K562 (cell line): ENCODE data around the gene IDH1. TPM values are rescaled to one million over a fixed set of nuclear protein-coding genes. Genes with fewer than 3 reads are reported as not detected.

Experiments
- ATAC-seq: fragments of 200-7000 bp; cut with Tn5 transposase; 3 replicates; pipeline ENCODE4 v1.9.1; 2020; ENCODE audit warnings: moderate library complexity
- BruUV-seq: library from RNA; stranded (reverse); fragments of 400-500 nt; replicated peaks from 2 replicates; lab custom pipeline; 2021; lab: Mats Ljungman, UMichigan
- CTCF ChIA-PET: fragments of 300-600 bp; formaldehyde crosslinking; extraction: SDS; loops from one replicate; lab custom pipeline; 2021; ENCODE audit warnings: low intra/inter-chr PET ratio; lab: Yijun Ruan, JAX
- POLR2A ChIA-PET: fragments of 300-600, 350-650 bp; sonication (Branson Sonifier 250); formaldehyde crosslinking; extraction: SDS; loops from one replicate; lab custom pipeline; 2021; ENCODE audit warnings: antibody characterized with exemption, inconsistent platforms; lab: Yijun Ruan, JAX
- DNase-seq, 4 experiments: peaks; one replicate each; pipeline versions ENCODE4 v3.0.0 to v3.0.0-alpha.2; 2011 to 2018; ENCODE audit warnings: low spot score in 3 of 4, mixed read lengths in 3 of 4; ENCODE audit errors: extremely low read depth in 1 of 4
- FAIRE-seq: peaks from 2 replicates; lab custom pipeline; 2011; peaks lifted over from hg19 to GRCh38; lab: Jason Lieb, UNC
- H2AFZ ChIP-seq: 2 replicates; pipeline ENCODE4 v1.6.0; 2011; ENCODE audit warnings: low read depth, low read length, control low read depth, inconsistent platforms
- H3K27ac ChIP-seq: fragments of 200-600 bp; 3 replicates; pipeline ENCODE4 v1.8.0; 2011; ENCODE audit warnings: low read depth, mild to moderate bottlenecking, control low read depth, inconsistent platforms, low read length, moderate library complexity, mixed read lengths; ENCODE audit errors: extremely low read depth
- H3K27me3 ChIP-seq, 2 experiments: fragments of 300-600 bp in 1 of 2; 2 replicates in 1 of 2; 3 replicates in 1 of 2; pipeline versions ENCODE4 v1.6.0 to v1.8.0; 2011; ENCODE audit warnings: inconsistent platforms in 2 of 2, low read length in 2 of 2, mild to moderate bottlenecking in 1 of 2, mixed read lengths in 1 of 2, moderate library complexity in 1 of 2; ENCODE audit not compliant: control insufficient read depth in 2 of 2, insufficient read depth in 2 of 2
- H3K36me3 ChIP-seq: fragments of 300-600 bp; 3 replicates; pipeline ENCODE4 v1.8.0; 2011; ENCODE audit warnings: mild to moderate bottlenecking, low read length, inconsistent platforms; ENCODE audit not compliant: control insufficient read depth, insufficient read depth
- H3K4me1 ChIP-seq, 2 experiments: fragments of 200-600 bp in 1 of 2; replicated peaks in 1 of 2; 2 replicates in 1 of 2; 3 replicates in 1 of 2; pipeline versions ENCODE4 v1.5.1 to v1.8.0; 2011; ENCODE audit warnings: inconsistent platforms in 2 of 2, low read length in 2 of 2, mild to moderate bottlenecking in 1 of 2, mixed read lengths in 1 of 2, moderate library complexity in 1 of 2; ENCODE audit not compliant: control insufficient read depth in 2 of 2, insufficient read depth in 2 of 2
- H3K4me2 ChIP-seq: 2 replicates; pipeline ENCODE4 v1.6.1; 2011; ENCODE audit warnings: low read length, control low read depth, inconsistent platforms, mixed read lengths; ENCODE audit not compliant: insufficient read depth
- H3K4me3 ChIP-seq: fragments of 200-600 bp; sonication (generic), shearing (Covaris generic); 2 replicates; pipeline ENCODE4 v1.5.1; 2016; ENCODE audit warnings: control low read depth, inconsistent platforms
- H3K79me2 ChIP-seq: fragments of 200-600 bp; 3 replicates; pipeline ENCODE4 v1.8.0; 2011; ENCODE audit warnings: low read length, inconsistent platforms; ENCODE audit not compliant: control insufficient read depth, insufficient read depth
- H3K9ac ChIP-seq, 2 experiments: 2 replicates each; pipeline versions ENCODE4 v1.6.0 to v1.6.1; 2011; ENCODE audit warnings: low read depth in 2 of 2, low read length in 2 of 2, control low read depth in 1 of 2, inconsistent platforms in 1 of 2, mild to moderate bottlenecking in 1 of 2, mixed read lengths in 1 of 2; ENCODE audit not compliant: insufficient read depth in 1 of 2
- H3K9me1 ChIP-seq: one replicate; pipeline ENCODE4 v1.6.0; 2011; ENCODE audit warnings: inconsistent platforms, mild to moderate bottlenecking, low read length, moderate library complexity; ENCODE audit not compliant: control insufficient read depth, insufficient read depth
- H3K9me3 ChIP-seq: replicated peaks from 2 replicates; pipeline ENCODE4 v1.5.1; 2011; ENCODE audit warnings: low read depth, low read length, inconsistent platforms; ENCODE audit not compliant: control insufficient read depth, insufficient read depth
- H4K20me1 ChIP-seq: replicated peaks from 2 replicates; pipeline ENCODE4 v1.6.1; 2011; ENCODE audit warnings: low read length, inconsistent platforms, mixed read lengths; ENCODE audit not compliant: control insufficient read depth, insufficient read depth
- HDAC8 ChIP-seq: fragments of 450-650 bp; IDR thresholded peaks from 2 replicates; pipeline ENCODE4 v1.6.1; 2016; ENCODE audit warnings: mild to moderate bottlenecking, missing genetic modification characterization, moderate library complexity, missing compliant biosample characterization
- IFI16 ChIP-seq: fragments of 250-450 bp; sonication (Bioruptor Pico); IDR thresholded peaks from 2 replicates; pipeline ENCODE4 v2.1.2; 2022; ENCODE audit warnings: mild to moderate bottlenecking, inconsistent platforms
- KHSRP ChIP-seq: fragments of 450-650 bp; IDR thresholded peaks from 2 replicates; pipeline ENCODE4 v1.6.1; 2017
- RBFOX2 ChIP-seq: fragments of 200-400 bp; formaldehyde crosslinking; IDR thresholded peaks from 2 replicates; pipeline ENCODE4 v1.6.1; 2017; ENCODE audit warnings: low read depth, mild to moderate bottlenecking, low read length, moderate library complexity
- TAL1 ChIP-seq: fragments of 450-650 bp; IDR thresholded peaks from 2 replicates; pipeline ENCODE4 v1.6.1; 2016; ENCODE audit warnings: mild to moderate bottlenecking
- ZFPM2 ChIP-seq: fragments of 250-450 bp; sonication (Bioruptor Pico); IDR thresholded peaks from 2 replicates; pipeline ENCODE4 v1.5.1; 2022; ENCODE audit warnings: mild to moderate bottlenecking
- ZKSCAN8 ChIP-seq: fragments of 200-800 bp; sonication (Bioruptor generic); IDR thresholded peaks from 2 replicates; pipeline ENCODE4 v1.6.1; 2016; ENCODE audit warnings: missing genetic modification characterization, missing compliant biosample characterization
- ZNF583 ChIP-seq: fragments of 250-450 bp; sonication (Bioruptor Pico); IDR thresholded peaks from 2 replicates; pipeline ENCODE4 v1.4.0; 2020
- WGBS: fragments of 100-300 bp; shearing (Covaris generic); methylation state at CpG from one replicate; pipeline ENCODE4 v1.1.6; 2016; ENCODE audit warnings: low coverage, mixed read lengths; ENCODE audit not compliant: insufficient coverage; ENCODE audit errors: missing lambda C conversion rate; 5-methylcytosine and 5-hydroxymethylcytosine counted together
- in situ Hi-C: fragments of 300-500 bp; cut with MboI; formaldehyde crosslinking; loops from 4 replicates; pipeline ENCODE4 v1.15.0; 2018; ENCODE audit warnings: inconsistent platforms, mixed read lengths
- intact Hi-C: fragments of 100-400 bp; cut with micrococcal nuclease; formaldehyde crosslinking; loops from 2 replicates; pipeline ENCODE4 v1.14.2; 2022
- polyA plus RNA-seq, 8 experiments: library from polyadenylated mRNA; depleted of rRNA in 4 of 8; stranded (reverse) in 5 of 8; unstranded in 3 of 8; fragments of >200 nt; fragmentation: Nextera tagmentation in 2 of 8; fragmentation: Illumina TruSeq in 1 of 8; extraction: Ambion mirVana in 2 of 8; extraction: Trizol in 1 of 8; gene quantifications; 2 replicates each; pipeline versions ENCODE4 v1.2.1 to v1.2.3, GENCODE V29; 2011 to 2014; ENCODE audit warnings: inconsistent platforms in 1 of 8, missing spikeins in 1 of 8
- total RNA-seq, 7 experiments: library from RNA; depleted of rRNA in 6 of 7; stranded (reverse); fragments of >200 nt in 6 of 7; fragmentation: Illumina TruSeq in 2 of 7; extraction: Trizol in 2 of 7; gene quantifications; 2 replicates each; pipeline versions ENCODE4 v1.2.1 to v1.2.3, GENCODE V29; 2011 to 2021; ENCODE audit warnings: low replicate concordance in 1 of 7
- TF ChIP-seq, protein P1 (sequence below), 2 experiments: fragments of 450-650 bp; IDR thresholded peaks; 2 replicates each; pipeline ENCODE4 v1.6.1; 2016; ENCODE audit warnings: mild to moderate bottlenecking in 2 of 2, borderline replicate concordance in 1 of 2, low read depth in 1 of 2, moderate library complexity in 1 of 2

IDH1 gene
- total and polyA plus RNA-seq, 9 of the 15 experiments (the other 6 are each of a cell fraction or from before 2014, with no cell fraction given): 61.9 to 194 (median 101) TPM

DNA sequence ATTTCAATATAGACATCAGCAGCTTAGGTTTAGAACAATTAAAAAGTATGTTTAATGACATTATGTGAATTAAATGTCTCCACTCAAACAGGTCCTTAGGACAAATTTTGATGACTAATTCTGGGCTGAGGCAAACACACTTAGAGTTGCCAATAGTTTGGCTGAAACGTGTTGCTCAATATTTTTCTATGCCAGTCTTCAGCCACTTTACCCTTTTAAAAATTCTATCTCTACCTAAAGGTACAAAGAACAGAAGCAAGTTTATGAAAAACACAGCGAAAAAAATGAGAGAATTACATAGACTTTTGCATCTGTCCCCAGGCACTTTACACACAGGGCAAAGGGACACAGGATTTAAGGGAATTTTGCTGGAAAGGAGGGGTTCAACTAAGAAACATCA lies 4.5 kb downstream of the IDH1 start:
- no peak overlapping the region for H3K4me3 ChIP-seq
- H3K9me3 ChIP-seq: no peaks in the 10 kb centered on the region
- whole genome bisulfite sequencing: 69% methylated on average over 2 of the region's 2 CpGs
- peaks cover 39% of the 10 kb centered on the region for H3K79me2 ChIP-seq
- H2AFZ ChIP-seq: no peak overlapping the region
- no peaks in the 10 kb centered on the region for H3K27me3 ChIP-seq
- no peaks in the 10 kb centered on the region for H3K9me1 ChIP-seq
- H4K20me1 ChIP-seq: no peaks in the 10 kb centered on the region
- H3K4me2 ChIP-seq: no peak overlapping the region
- TF ChIP-seq RBFOX2: peak; percentile 44
- no peak for TF ChIP-seq TAL1
- in situ Hi-C loops (no loop called here), intact Hi-C loops (no loop called here)
- ChIA-PET CTCF (no interaction called here), POLR2A (no interaction called here)
- H3K9ac ChIP-seq: no peak overlapping the region
- H3K27ac ChIP-seq: no peak overlapping the region
- BruUV-seq: no TSS peak
- DNase-seq (no peak), ATAC-seq (no peak), FAIRE-seq (no peak)
- peaks cover 83% of the 10 kb centered on the region; the same call in 2 of the 3 replicates for H3K36me3 ChIP-seq
- H3K4me1 ChIP-seq: peaks cover 8 to 10% of the 10 kb centered on the region in 2 experiments; a peak in 3 of 5 replicates

DNA sequence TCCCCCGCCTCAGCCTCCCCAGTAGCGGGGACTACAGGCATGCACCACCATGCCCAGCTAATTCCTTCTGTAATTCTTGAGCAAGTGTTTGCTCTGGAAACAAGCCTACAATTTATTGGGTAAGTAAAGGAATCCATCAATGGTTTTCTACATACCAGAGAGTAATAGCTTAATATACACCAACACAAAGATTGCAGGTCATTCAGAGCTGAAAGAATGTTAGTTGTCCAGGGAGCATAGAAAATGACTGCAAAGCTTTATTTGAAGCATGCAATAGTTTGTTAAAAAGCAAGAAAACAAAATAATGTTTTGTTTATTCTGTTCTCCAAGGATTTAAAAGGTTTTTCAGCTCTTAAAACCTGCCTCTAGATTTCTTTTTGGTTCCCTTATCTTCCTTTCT lies 5.6 kb downstream of the IDH1 start:
- no peak for DNase-seq
- WGBS: 100% methylated on average over 2 of the region's 2 CpGs
- H3K79me2 ChIP-seq: peaks cover 34% of the 10 kb centered on the region
- no peaks in the 10 kb centered on the region for H3K9me3 ChIP-seq
- ChIA-PET POLR2A (no interaction called here), CTCF (no interaction called here)
- H3K4me1 ChIP-seq: peaks cover 5 to 8% of the 10 kb centered on the region in 2 experiments; a peak in 3 of 5 replicates
- no peak overlapping the region for H3K4me3 ChIP-seq
- no peak overlapping the region for H2AFZ ChIP-seq
- H3K9ac ChIP-seq: no peak overlapping the region
- no peak for ATAC-seq
- H4K20me1 ChIP-seq: no peaks in the 10 kb centered on the region
- no peak for FAIRE-seq
- in situ Hi-C loops: no loop called here
- intact Hi-C loops: no loop called here
- BruUV-seq: no TSS peak
- no peak overlapping the region for H3K27ac ChIP-seq
- no peaks in the 10 kb centered on the region for H3K27me3 ChIP-seq
- H3K9me1 ChIP-seq: no peaks in the 10 kb centered on the region
- peaks cover 93% of the 10 kb centered on the region; the same call in 2 of the 3 replicates for H3K36me3 ChIP-seq
- H3K4me2 ChIP-seq: no peak overlapping the region
- TF ChIP-seq KHSRP: no peak
- no peak for TF ChIP-seq HDAC8 (tag)
- TF ChIP-seq ZNF583: no peak
- TF ChIP-seq ZKSCAN8 (CRISPR knock-in tag): no peak
- TF ChIP-seq ZFPM2 (CRISPR knock-in tag): no peak
- TF ChIP-seq RBFOX2: no peak
- TF ChIP-seq, protein P1, sequence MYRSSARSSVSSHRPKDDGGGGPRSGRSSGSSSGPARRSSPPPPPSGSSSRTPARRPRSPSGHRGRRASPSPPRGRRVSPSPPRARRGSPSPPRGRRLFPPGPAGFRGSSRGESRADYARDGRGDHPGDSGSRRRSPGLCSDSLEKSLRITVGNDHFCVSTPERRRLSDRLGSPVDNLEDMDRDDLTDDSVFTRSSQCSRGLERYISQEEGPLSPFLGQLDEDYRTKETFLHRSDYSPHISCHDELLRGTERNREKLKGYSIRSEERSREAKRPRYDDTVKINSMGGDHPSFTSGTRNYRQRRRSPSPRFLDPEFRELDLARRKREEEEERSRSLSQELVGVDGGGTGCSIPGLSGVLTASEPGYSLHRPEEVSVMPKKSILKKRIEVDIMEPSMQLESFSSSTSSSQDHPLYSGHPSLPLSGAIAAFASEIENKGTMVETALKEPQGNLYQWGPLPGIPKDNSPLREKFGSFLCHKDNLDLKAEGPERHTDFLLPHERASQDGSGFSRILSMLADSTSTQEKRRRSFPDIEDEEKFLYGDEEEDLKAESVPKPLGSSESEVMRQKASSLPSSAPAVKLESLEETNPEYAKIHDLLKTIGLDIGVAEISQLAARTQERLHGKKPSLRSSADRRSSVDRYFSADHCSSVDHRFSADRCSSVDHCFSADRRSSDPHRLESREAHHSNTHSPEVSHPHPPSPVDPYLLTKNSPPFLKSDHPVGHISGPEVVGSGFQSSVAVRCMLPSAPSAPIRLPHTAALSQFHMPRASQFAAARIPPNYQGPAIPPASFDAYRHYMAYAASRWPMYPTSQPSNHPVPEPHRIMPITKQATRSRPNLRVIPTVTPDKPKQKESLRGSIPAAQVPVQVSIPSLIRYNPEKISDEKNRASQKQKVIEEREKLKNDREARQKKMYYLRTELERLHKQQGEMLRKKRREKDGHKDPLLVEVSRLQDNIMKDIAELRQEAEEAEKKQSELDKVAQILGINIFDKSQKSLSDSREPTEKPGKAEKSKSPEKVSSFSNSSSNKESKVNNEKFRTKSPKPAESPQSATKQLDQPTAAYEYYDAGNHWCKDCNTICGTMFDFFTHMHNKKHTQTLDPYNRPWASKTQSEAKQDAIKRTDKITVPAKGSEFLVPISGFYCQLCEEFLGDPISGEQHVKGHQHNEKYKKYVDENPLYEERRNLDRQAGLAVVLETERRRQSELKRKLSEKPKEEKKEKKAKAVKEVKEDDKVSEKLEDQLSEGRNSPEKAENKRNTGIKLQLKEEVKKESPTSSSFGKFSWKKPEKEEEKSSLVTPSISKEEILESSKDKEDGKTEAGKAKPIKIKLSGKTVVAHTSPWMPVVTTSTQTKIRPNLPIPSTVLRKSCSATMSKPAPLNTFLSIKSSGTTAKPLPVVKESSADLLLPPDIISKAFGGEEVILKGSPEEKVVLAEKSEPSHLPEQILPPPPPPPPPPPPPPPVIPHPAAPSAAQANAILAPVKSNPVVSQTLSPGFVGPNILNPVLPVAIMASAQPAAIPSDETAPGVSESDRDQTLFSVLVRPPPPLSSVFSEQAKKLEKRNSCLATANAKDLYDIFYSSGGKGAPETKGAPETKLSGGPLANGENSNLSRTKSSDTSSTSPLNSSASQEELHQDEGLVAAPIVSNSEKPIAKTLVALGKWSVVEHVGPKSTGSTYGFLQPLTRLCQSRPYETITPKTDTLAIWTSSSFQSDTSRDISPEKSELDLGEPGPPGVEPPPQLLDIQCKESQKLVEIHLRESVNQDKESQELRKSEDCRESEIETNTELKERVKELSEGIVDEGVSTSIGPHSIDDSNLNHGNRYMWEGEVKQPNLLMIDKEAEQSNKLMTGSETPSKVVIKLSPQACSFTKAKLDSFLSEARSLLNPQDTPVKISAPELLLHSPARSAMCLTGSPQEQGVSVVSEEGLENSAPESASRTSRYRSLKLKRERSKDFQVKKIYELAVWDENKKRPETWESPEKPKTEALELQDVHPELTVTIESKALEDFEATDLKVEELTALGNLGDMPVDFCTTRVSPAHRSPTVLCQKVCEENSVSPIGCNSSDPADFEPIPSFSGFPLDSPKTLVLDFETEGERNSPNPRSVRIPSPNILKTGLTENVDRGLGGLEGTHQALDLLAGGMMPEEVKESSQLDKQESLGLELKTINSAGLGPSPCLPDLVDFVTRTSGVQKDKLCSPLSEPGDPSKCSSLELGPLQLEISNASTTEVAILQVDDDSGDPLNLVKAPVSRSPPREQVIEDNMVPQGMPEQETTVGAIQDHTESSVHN (IDR thresholded peaks at IDR 0.05; ENCODE audit: borderline replicate concordance in 1 of 2, low read depth in 1 of 2): no peak
- no peak for TF ChIP-seq IFI16 (CRISPR knock-in tag)
